Stimulated activated CD8-positive, alpha-beta memory T cell treated with anti-CD3 and anti-CD28 coated beads, Interleukin-4, amount 100 ng/mL, for 4 hours (primary cell): ENCODE measurements around the gene SLC1A5.
A peak's percentile ranks its signal among the peaks of the same experiment; 100 is the strongest.

Experiments used
- DNase-seq, 2 donors: peaks; one replicate each; pipeline ENCODE4 v3.0.0-alpha.2; 2020; ENCODE audit warnings: low read depth in 2 of 2, low spot score in 1 of 2

The SLC1A5 gene

GRCh38 chr19:46745030-46745429, 43.4 kb downstream of the SLC1A5 start:
- DNase-seq: no peak

GRCh38 chr19:46744005-46744691, 44.2 kb downstream of the SLC1A5 start:
- DNase-seq: no peak

GRCh38 chr19:46742926-46743480, 45.4 kb downstream of the SLC1A5 start:
- no peak for DNase-seq

- DNase-seq: no peak
These were observed 46.9 kb downstream of the SLC1A5 start for GRCh38 chr19:46741447-46741846.

GRCh38 chr19:46739290-46739771, 49.1 kb downstream of the SLC1A5 start:
- DNase-seq: no peak

GRCh38 chr19:46737761-46738171, 50.6 kb downstream of the SLC1A5 start:
- no peak for DNase-seq

GRCh38 chr19:46737298-46737654, 51.1 kb downstream of the SLC1A5 start:
- DNase-seq: no peak

GRCh38 chr19:46736531-46737297, 51.7 kb downstream of the SLC1A5 start:
- DNase-seq: no peak

GRCh38 chr19:46733690-46734292, 54.6 kb downstream of the SLC1A5 start:
- no peak for DNase-seq

- DNase-seq: no peak
These were observed 55.3 kb downstream of the SLC1A5 start for GRCh38 chr19:46732966-46733689.

- DNase-seq: no peak
These were observed 56.0 kb downstream of the SLC1A5 start for GRCh38 chr19:46732172-46732938.

GRCh38 chr19:46731584-46731983, 56.8 kb downstream of the SLC1A5 start:
- no peak for DNase-seq

- DNase-seq: no peak
These were observed 57.3 kb downstream of the SLC1A5 start for GRCh38 chr19:46731007-46731501.

- no peak for DNase-seq
These were observed 57.8 kb downstream of the SLC1A5 start for GRCh38 chr19:46730595-46730994.

GRCh38 chr19:46730187-46730586, 58.2 kb downstream of the SLC1A5 start:
- DNase-seq: no peak

- no peak for DNase-seq
These were observed 58.7 kb downstream of the SLC1A5 start for GRCh38 chr19:46729696-46730095.

- peak; percentile 51 to 67 for DNase-seq
These were observed 59.6 kb downstream of the SLC1A5 start for GRCh38 chr19:46728693-46729339.

- no peak for DNase-seq
These were observed 60.2 kb downstream of the SLC1A5 start for GRCh38 chr19:46728208-46728607.

- DNase-seq: no peak
These were observed 60.6 kb downstream of the SLC1A5 start for GRCh38 chr19:46727757-46728156.
